SU-DHL-6 (cell line): ENCODE results near the gene BICD1.

ENCODE experiments used
- H2AFZ ChIP-seq: fragments of 200-600 bp; sonication (generic); 2 replicates; pipeline ENCODE4 v1.6.1; 2014; ENCODE audit warnings: low read depth, mild to moderate bottlenecking, moderate library complexity, mixed read lengths, antibody characterized with exemption, low read length; ENCODE audit not compliant: severe bottlenecking
- H3F3A ChIP-seq: fragments of 200-600 bp; shearing (Covaris generic); 2 replicates; pipeline ENCODE4 v1.6.0; 2016; ENCODE audit warnings: antibody characterized with exemption, mild to moderate bottlenecking; ENCODE audit not compliant: insufficient read depth
- H3K27ac ChIP-seq: fragments of 200-600 bp; sonication (generic); 2 replicates; pipeline ENCODE4 v1.5.1; 2016; ENCODE audit warnings: low read depth, mild to moderate bottlenecking, low read length, moderate library complexity, mixed read lengths
- H3K27me3 ChIP-seq: fragments of 200-600 bp; sonication (generic), shearing (Covaris generic); 2 replicates; pipeline ENCODE4 v1.6.0; 2014; ENCODE audit warnings: mild to moderate bottlenecking, low read length
- H3K36me3 ChIP-seq: fragments of 200-600 bp; sonication (generic); 2 replicates; pipeline ENCODE4 v1.6.1; 2014; ENCODE audit warnings: mild to moderate bottlenecking, low read length, mixed read lengths
- H3K4me2 ChIP-seq: fragments of 300-600, 200-600 bp; shearing (Covaris generic), sonication (generic); 2 replicates; pipeline ENCODE4 v1.6.0; 2014; ENCODE audit warnings: low read length, low read depth, mild to moderate bottlenecking; ENCODE audit not compliant: poor library complexity, severe bottlenecking
- H3K4me3 ChIP-seq: fragments of 200-600 bp; sonication (generic); 2 replicates; pipeline ENCODE4 v1.5.1; 2014; ENCODE audit warnings: antibody characterized with exemption, low read length, mild to moderate bottlenecking, mixed read lengths; ENCODE audit not compliant: insufficient read depth, poor library complexity, severe bottlenecking
- H3K79me2 ChIP-seq: fragments of 200-600 bp; sonication (generic); 2 replicates; pipeline ENCODE4 v1.6.1; 2014; ENCODE audit warnings: mild to moderate bottlenecking, low read length, moderate library complexity; ENCODE audit not compliant: insufficient read depth
- H3K9ac ChIP-seq: fragments of 200-600 bp; sonication (generic); 2 replicates; pipeline ENCODE4 v1.7.0; 2014; ENCODE audit warnings: mild to moderate bottlenecking, low read length
- H3K9me2 ChIP-seq: fragments of 200-600 bp; sonication (generic); replicated peaks from 2 replicates; pipeline ENCODE4 v1.6.1; 2014; ENCODE audit warnings: low read length; ENCODE audit not compliant: insufficient read depth
- H3K9me3 ChIP-seq: fragments of 200-600 bp; sonication (generic); 2 replicates; pipeline ENCODE4 v1.6.1; 2014; ENCODE audit warnings: low read length, mixed read lengths; ENCODE audit not compliant: insufficient read depth
- H4K20me1 ChIP-seq: fragments of 200-600 bp; sonication (generic); 2 replicates; pipeline ENCODE4 v1.6.1; 2014; ENCODE audit warnings: low read depth, mild to moderate bottlenecking, antibody characterized with exemption, low read length, moderate library complexity, mixed read lengths
- EZH2phosphoT487 ChIP-seq: fragments of 200-600 bp; sonication (generic), shearing (Covaris generic); conservative IDR thresholded peaks from 2 replicates; pipeline ENCODE4 v1.6.1; 2018; ENCODE audit warnings: mild to moderate bottlenecking, antibody characterized with exemption, low read length, moderate library complexity, mixed read lengths
- TF ChIP-seq, protein P1 (sequence below): fragments of 200-600 bp; sonication (generic); IDR thresholded peaks from one replicate; pipeline ENCODE4 v1.5.1; 2017; ENCODE audit warnings: antibody characterized with exemption, mild to moderate bottlenecking, low read length, moderate library complexity; ENCODE audit not compliant: insufficient read depth, poor library complexity, severe bottlenecking

Gene BICD1

DNA sequence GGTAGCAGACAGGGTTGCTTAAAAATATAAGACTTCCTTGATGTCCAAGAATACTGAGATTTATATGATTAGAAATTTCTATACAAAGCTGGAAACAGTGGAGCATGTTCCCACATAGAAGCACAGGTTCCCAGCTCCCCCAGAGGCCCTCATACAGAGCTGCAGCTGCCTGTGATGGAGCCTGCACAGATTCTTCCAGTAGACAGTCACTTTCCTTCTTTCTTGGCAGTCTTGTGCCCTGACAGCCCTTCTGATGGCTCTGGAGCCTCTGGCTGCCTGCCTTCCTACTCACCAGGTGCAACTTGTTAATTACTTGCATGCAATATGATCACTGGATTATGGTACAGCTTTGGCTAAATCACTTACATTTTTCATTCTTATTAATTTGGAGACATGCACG lies 44.4 kb downstream of the BICD1 start:
- Histone ChIP-seq H3K36me3 (0 out of 2 replicates have a peak, but pooled peaks cover 3% of the 10 kb centered on the region), H2AFZ (no peak overlapping the region), H3F3A (no peaks in the 10 kb centered on the region; the same call in 1 of the 2 replicates), H3K9me2 (no peaks in the 10 kb centered on the region), H3K79me2 (peaks cover 40% of the 10 kb centered on the region), H3K27me3 (no peaks in the 10 kb centered on the region), H3K4me3 (no peak overlapping the region), H3K27ac (no peak overlapping the region), H3K4me2 (no peak overlapping the region), H4K20me1 (no peaks in the 10 kb centered on the region), H3K9ac (no peak overlapping the region), H3K9me3 (no peaks in the 10 kb centered on the region)
- no peak for TF ChIP-seq EZH2phosphoT487
- TF ChIP-seq, protein P1, sequence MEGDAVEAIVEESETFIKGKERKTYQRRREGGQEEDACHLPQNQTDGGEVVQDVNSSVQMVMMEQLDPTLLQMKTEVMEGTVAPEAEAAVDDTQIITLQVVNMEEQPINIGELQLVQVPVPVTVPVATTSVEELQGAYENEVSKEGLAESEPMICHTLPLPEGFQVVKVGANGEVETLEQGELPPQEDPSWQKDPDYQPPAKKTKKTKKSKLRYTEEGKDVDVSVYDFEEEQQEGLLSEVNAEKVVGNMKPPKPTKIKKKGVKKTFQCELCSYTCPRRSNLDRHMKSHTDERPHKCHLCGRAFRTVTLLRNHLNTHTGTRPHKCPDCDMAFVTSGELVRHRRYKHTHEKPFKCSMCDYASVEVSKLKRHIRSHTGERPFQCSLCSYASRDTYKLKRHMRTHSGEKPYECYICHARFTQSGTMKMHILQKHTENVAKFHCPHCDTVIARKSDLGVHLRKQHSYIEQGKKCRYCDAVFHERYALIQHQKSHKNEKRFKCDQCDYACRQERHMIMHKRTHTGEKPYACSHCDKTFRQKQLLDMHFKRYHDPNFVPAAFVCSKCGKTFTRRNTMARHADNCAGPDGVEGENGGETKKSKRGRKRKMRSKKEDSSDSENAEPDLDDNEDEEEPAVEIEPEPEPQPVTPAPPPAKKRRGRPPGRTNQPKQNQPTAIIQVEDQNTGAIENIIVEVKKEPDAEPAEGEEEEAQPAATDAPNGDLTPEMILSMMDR = no peak

DNA sequence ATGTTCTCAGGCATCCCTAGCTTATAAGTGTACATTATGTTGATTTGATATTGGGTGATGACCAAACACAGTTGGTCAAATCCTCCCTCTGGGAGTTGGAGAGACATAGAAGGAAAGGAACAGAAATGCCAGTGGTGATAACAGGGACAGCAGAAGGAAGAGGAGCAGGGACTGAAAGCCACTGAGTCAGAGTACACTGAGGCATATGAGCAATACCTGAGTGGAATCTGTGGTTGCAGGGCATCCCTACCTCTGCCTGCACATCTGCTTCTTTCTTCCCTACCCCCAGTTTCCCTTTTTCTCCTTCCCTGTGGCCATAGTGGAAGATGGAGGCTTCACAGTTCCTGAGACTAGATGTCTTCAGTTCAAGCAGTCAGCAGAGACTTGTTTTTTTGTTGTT lies 44.9 kb downstream of the BICD1 start:
- no peak overlapping the region for H3K27ac ChIP-seq
- no peaks in the 10 kb centered on the region for H4K20me1 ChIP-seq
- H3K79me2 ChIP-seq = peaks cover 36% of the 10 kb centered on the region
- no peak for TF ChIP-seq EZH2phosphoT487
- TF ChIP-seq, protein P1 = no peak
- no peak overlapping the region for H3K4me3 ChIP-seq
- H3K4me2 ChIP-seq = no peak overlapping the region
- H3K9me3 ChIP-seq = no peaks in the 10 kb centered on the region
- no peak overlapping the region for H2AFZ ChIP-seq
- H3K9ac ChIP-seq = no peak overlapping the region
- H3F3A ChIP-seq = no peaks in the 10 kb centered on the region; the same call in 1 of the 2 replicates
- H3K36me3 ChIP-seq = 0 out of 2 replicates have a peak, but pooled peaks cover 3% of the 10 kb centered on the region
- no peaks in the 10 kb centered on the region for H3K27me3 ChIP-seq
- H3K9me2 ChIP-seq = no peaks in the 10 kb centered on the region

DNA sequence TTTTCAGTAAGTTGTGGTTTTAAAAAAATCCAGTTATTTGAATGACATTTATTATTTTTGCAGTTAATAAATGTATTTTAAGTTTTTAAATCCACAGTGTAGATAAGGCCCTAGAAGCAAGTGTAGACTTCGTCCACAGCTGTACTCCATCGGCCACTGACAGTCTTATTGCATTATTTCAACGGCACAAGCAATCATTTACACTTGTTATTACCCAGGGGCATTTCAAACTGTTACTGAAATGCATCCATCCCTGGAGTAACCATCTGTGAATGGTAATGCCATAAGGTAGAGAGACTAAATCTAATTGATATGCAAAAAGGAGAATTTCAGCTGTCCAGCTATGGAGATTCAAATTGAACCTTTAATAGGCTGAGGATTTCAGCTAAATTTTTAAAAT lies 48.4 kb downstream of the BICD1 start:
- Histone ChIP-seq H3K36me3 (no peaks in the 10 kb centered on the region), H3K9me3 (no peaks in the 10 kb centered on the region), H3K27ac (no peak overlapping the region), H3K4me3 (no peak overlapping the region), H3K9ac (no peak overlapping the region), H3F3A (no peaks in the 10 kb centered on the region; the same call in 1 of the 2 replicates), H3K4me2 (no peak overlapping the region), H3K9me2 (no peaks in the 10 kb centered on the region), H3K79me2 (peaks cover 18% of the 10 kb centered on the region; the same call in 1 of the 2 replicates), H3K27me3 (no peaks in the 10 kb centered on the region), H4K20me1 (no peaks in the 10 kb centered on the region), H2AFZ (no peak overlapping the region)
- no peak for TF ChIP-seq EZH2phosphoT487
- TF ChIP-seq, protein P1 = no peak
